ENCODE results near the gene TAPT1. TPM values are rescaled to one million over a fixed set of nuclear protein-coding genes. Genes with fewer than 3 reads are reported as not detected.

TAPT1 gene
- total and polyA plus RNA-seq, 4 donors = 7.0 to 56.8 (median 35.7) TPM

- Histone ChIP-seq H3K27ac (ENCODE audit: low read depth in 1 of 2, low read length in 2 of 2) (no peak overlapping the region), H3K27me3 (ENCODE audit: control insufficient read depth in 1 of 2, insufficient read depth in 2 of 2, low read length in 1 of 2) (no peaks in the 10 kb centered on the region), H3K4me1 (ENCODE audit: control insufficient read depth in 1 of 2, insufficient read depth in 2 of 2, low read length in 2 of 2) (peaks cover 1 to 7% of the 10 kb centered on the region in 2 donors), H3K36me3 (ENCODE audit: control insufficient read depth in 1 of 2, insufficient read depth in 2 of 2, low read length in 1 of 2) (peaks cover 2 to 8% of the 10 kb centered on the region in 2 donors), H3K9me3 (ENCODE audit: control insufficient read depth, low read length) (no peaks in the 10 kb centered on the region), H3K4me3 (ENCODE audit: low read length in 2 of 2) (no peak overlapping the region)
- DNase-seq (no peak), ATAC-seq (ENCODE audit: low FRiP score) (no peak)
- intact Hi-C loops (cut with DNase I) = no loop called here
- 58 to 64% methylated on average over 3 of the region's 3 CpGs for WGBS, 2 donors
Measured at GRCh38 chr4:16212138-16212782, 14.0 kb downstream of the TAPT1 start.

DNA sequence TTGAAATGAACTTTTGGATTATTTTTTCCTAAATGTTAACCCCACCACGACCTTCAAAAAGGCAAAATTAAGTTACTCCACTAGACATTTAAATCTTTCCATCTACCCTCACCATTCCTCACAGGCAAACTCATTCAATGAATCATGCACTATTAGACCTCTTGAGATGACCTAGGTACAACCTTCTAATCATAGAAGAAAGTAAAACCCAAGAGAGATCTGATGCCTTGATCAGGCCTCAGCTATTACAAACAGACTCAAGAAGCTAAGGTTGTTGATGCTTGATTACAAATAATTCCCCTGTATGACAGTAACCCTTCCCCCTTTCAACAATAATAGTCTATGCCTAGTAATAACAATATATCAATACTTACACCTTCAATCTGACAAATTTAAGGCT, 18.9 kb downstream of the TAPT1 start:
- H3K36me3 ChIP-seq (ENCODE audit: control insufficient read depth in 1 of 2, insufficient read depth in 2 of 2, low read length in 1 of 2) = peaks cover 2 to 5% of the 10 kb centered on the region in 2 donors
- H3K27ac ChIP-seq (ENCODE audit: low read depth in 1 of 2, low read length in 2 of 2) = no peak overlapping the region
- ATAC-seq (ENCODE audit: low FRiP score) (no peak), DNase-seq (no peak)
- 93 to 96% methylated on average over 1 of the region's 1 CpG for WGBS, 2 donors
- H3K9me3 ChIP-seq (ENCODE audit: control insufficient read depth, low read length) = no peaks in the 10 kb centered on the region
- intact Hi-C loops (cut with DNase I) = no loop called here
- no peak overlapping the region for H3K4me3 ChIP-seq (ENCODE audit: low read length in 2 of 2)
- peaks cover 0 to 5% of the 10 kb centered on the region in 2 donors for H3K4me1 ChIP-seq (ENCODE audit: control insufficient read depth in 1 of 2, insufficient read depth in 2 of 2, low read length in 2 of 2)
- H3K27me3 ChIP-seq (ENCODE audit: control insufficient read depth in 1 of 2, insufficient read depth in 2 of 2, low read length in 1 of 2) = no peaks in the 10 kb centered on the region

GRCh38 chr4:16206848-16207247, 19.4 kb downstream of the TAPT1 start:
- H3K9me3 ChIP-seq (ENCODE audit: control insufficient read depth, low read length) = no peaks in the 10 kb centered on the region
- no peak overlapping the region for H3K27ac ChIP-seq (ENCODE audit: low read depth in 1 of 2, low read length in 2 of 2)

GRCh38 chr4:16206301-16206700, 20.0 kb downstream of the TAPT1 start:
- DNase-seq (no peak), ATAC-seq (ENCODE audit: low FRiP score) (no peak)
- Histone ChIP-seq H3K27me3 (ENCODE audit: control insufficient read depth in 1 of 2, insufficient read depth in 2 of 2, low read length in 1 of 2) (no peaks in the 10 kb centered on the region), H3K27ac (ENCODE audit: low read depth in 1 of 2, low read length in 2 of 2) (no peak overlapping the region), H3K4me1 (ENCODE audit: control insufficient read depth in 1 of 2, insufficient read depth in 2 of 2, low read length in 2 of 2) (peaks cover 0 to 5% of the 10 kb centered on the region in 2 donors), H3K4me3 (ENCODE audit: low read length in 2 of 2) (no peak overlapping the region), H3K9me3 (ENCODE audit: control insufficient read depth, low read length) (no peaks in the 10 kb centered on the region), H3K36me3 (ENCODE audit: control insufficient read depth in 1 of 2, insufficient read depth in 2 of 2, low read length in 1 of 2) (peaks cover 2 to 5% of the 10 kb centered on the region in 2 donors)
- WGBS, 2 donors = 78 to 94% methylated on average over 5 of the region's 5 CpGs
- intact Hi-C loops (cut with DNase I) = no loop called here

More at GRCh38 chr4:16206848-16207247, 19.4 kb downstream of the TAPT1 start:
- Histone ChIP-seq H3K4me1 (ENCODE audit: control insufficient read depth in 1 of 2, insufficient read depth in 2 of 2, low read length in 2 of 2) (peaks cover 0 to 5% of the 10 kb centered on the region in 2 donors), H3K4me3 (ENCODE audit: low read length in 2 of 2) (no peak overlapping the region), H3K27me3 (ENCODE audit: control insufficient read depth in 1 of 2, insufficient read depth in 2 of 2, low read length in 1 of 2) (no peaks in the 10 kb centered on the region), H3K36me3 (ENCODE audit: control insufficient read depth in 1 of 2, insufficient read depth in 2 of 2, low read length in 1 of 2) (peaks cover 2 to 5% of the 10 kb centered on the region in 2 donors)
- DNase-seq (no peak), ATAC-seq (ENCODE audit: low FRiP score) (peak; percentile 15)
- WGBS, 2 donors = 64 to 65% methylated on average over 2 of the region's 2 CpGs
- intact Hi-C loops (cut with DNase I) = no loop called here

DNA sequence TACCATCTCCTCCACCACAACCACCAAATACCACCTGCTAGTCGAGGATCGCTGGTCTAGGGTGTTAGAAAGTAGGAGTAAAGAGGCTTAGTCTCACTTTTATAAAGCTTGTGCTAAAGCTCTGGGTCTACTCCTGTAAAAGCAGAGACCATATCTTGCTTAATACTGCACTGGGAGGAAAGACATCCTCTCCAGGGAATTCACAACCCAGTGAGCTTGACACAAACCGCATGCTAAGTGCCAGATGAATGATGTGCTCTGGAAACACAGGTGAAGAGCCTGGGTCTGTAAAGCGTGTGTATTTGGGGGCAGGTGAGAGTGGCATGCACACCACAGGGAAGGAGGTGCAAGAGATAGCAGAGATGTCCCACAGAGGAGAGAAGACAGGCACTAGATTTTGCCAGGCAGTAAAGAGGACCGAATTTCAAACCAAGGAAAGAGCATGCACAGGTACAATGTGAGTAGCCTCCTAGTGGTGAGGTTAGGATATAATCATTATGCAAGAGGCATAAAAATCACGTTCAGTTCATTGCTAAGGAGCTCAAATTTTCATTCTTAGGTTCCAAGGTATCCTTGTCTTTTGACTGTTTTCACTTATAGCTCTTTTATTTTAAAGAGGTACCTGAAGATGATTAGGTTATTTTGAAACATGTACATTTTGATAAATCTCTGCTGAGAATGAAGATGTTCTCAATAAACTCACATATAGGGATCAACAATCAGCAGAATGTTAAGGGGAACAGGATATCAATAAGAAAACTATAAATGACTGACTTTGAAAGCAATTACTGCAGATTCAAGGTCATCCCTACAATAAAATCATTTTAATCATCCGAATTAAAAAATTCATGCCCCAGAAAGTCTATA, 20.7 kb downstream of the TAPT1 start:
- Histone ChIP-seq H3K27me3 (ENCODE audit: control insufficient read depth in 1 of 2, insufficient read depth in 2 of 2, low read length in 1 of 2) (no peaks in the 10 kb centered on the region), H3K36me3 (ENCODE audit: control insufficient read depth in 1 of 2, insufficient read depth in 2 of 2, low read length in 1 of 2) (peaks cover 2 to 5% of the 10 kb centered on the region in 2 donors), H3K4me1 (ENCODE audit: control insufficient read depth in 1 of 2, insufficient read depth in 2 of 2, low read length in 2 of 2) (peaks cover 0 to 5% of the 10 kb centered on the region in 2 donors), H3K27ac (ENCODE audit: low read depth in 1 of 2, low read length in 2 of 2) (no peak overlapping the region), H3K4me3 (ENCODE audit: low read length in 2 of 2) (no peak overlapping the region), H3K9me3 (ENCODE audit: control insufficient read depth, low read length) (no peaks in the 10 kb centered on the region)
- intact Hi-C loops (cut with DNase I) = no loop called here
- WGBS, 2 donors = 66% methylated on average over 7 of the region's 7 CpGs
- ATAC-seq (ENCODE audit: low FRiP score) = no peak
- DNase-seq = no peak

- intact Hi-C loops (cut with DNase I) = no loop called here
Measured at GRCh38 chr4:16204505-16204904, 21.8 kb downstream of the TAPT1 start.

DNA sequence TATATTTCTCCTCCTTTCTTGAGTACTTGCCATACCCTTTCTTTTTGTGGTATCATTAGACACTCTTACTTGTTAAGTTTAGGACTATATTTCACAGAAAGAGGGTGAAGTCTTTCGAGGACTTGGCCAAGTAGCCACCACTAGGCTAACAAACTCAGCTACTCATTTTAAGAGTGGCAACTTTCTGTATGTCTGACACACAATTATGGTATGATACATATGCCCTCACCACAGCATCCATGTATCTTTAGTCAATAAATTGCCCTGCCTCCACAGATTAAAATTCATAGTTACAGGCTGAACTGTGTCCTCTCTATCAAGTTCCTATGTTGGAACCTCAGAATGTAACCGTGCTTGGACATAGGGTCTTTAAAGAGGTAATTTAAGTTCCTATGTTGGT, 23.2 kb downstream of the TAPT1 start:
- intact Hi-C loops (cut with DNase I) = no loop called here
- DNase-seq = no peak
- 63 to 91% methylated on average over 2 of the region's 2 CpGs for WGBS, 2 donors
- Histone ChIP-seq H3K4me3 (ENCODE audit: low read length in 2 of 2) (no peak overlapping the region), H3K4me1 (ENCODE audit: control insufficient read depth in 1 of 2, insufficient read depth in 2 of 2, low read length in 2 of 2) (no peaks in the 10 kb centered on the region), H3K36me3 (ENCODE audit: control insufficient read depth in 1 of 2, insufficient read depth in 2 of 2, low read length in 1 of 2) (no peaks in the 10 kb centered on the region), H3K9me3 (ENCODE audit: control insufficient read depth, low read length) (no peaks in the 10 kb centered on the region), H3K27me3 (ENCODE audit: control insufficient read depth in 1 of 2, insufficient read depth in 2 of 2, low read length in 1 of 2) (no peaks in the 10 kb centered on the region), H3K27ac (ENCODE audit: low read depth in 1 of 2, low read length in 2 of 2) (no peak overlapping the region)
- no peak for ATAC-seq (ENCODE audit: low FRiP score)

More at GRCh38 chr4:16204505-16204904, 21.8 kb downstream of the TAPT1 start:
- WGBS, 2 donors = 17 to 18% methylated on average over 3 of the region's 3 CpGs
- ATAC-seq (ENCODE audit: low FRiP score) (no peak), DNase-seq (no peak)
- no peaks in the 10 kb centered on the region for H3K27me3 ChIP-seq (ENCODE audit: control insufficient read depth in 1 of 2, insufficient read depth in 2 of 2, low read length in 1 of 2)
- H3K27ac ChIP-seq (ENCODE audit: low read depth in 1 of 2, low read length in 2 of 2) = no peak overlapping the region
- no peaks in the 10 kb centered on the region for H3K4me1 ChIP-seq (ENCODE audit: control insufficient read depth in 1 of 2, insufficient read depth in 2 of 2, low read length in 2 of 2)
- no peaks in the 10 kb centered on the region for H3K9me3 ChIP-seq (ENCODE audit: control insufficient read depth, low read length)
- H3K36me3 ChIP-seq (ENCODE audit: control insufficient read depth in 1 of 2, insufficient read depth in 2 of 2, low read length in 1 of 2) = no peaks in the 10 kb centered on the region
- H3K4me3 ChIP-seq (ENCODE audit: low read length in 2 of 2) = no peak overlapping the region

- H3K27me3 ChIP-seq (ENCODE audit: control insufficient read depth in 1 of 2, insufficient read depth in 2 of 2, low read length in 1 of 2) = no peaks in the 10 kb centered on the region
- no peak for ATAC-seq (ENCODE audit: low FRiP score)
- H3K4me3 ChIP-seq (ENCODE audit: low read length in 2 of 2) = no peak overlapping the region
- H3K27ac ChIP-seq (ENCODE audit: low read depth in 1 of 2, low read length in 2 of 2) = no peak overlapping the region
- DNase-seq = no peak
- WGBS, 2 donors = 91 to 92% methylated on average over 2 of the region's 2 CpGs
- no peaks in the 10 kb centered on the region for H3K4me1 ChIP-seq (ENCODE audit: control insufficient read depth in 1 of 2, insufficient read depth in 2 of 2, low read length in 2 of 2)
- no peaks in the 10 kb centered on the region for H3K36me3 ChIP-seq (ENCODE audit: control insufficient read depth in 1 of 2, insufficient read depth in 2 of 2, low read length in 1 of 2)
- H3K9me3 ChIP-seq (ENCODE audit: control insufficient read depth, low read length) = no peaks in the 10 kb centered on the region
- intact Hi-C loops (cut with DNase I) = no loop called here
Measured at GRCh38 chr4:16202598-16202997, 23.7 kb downstream of the TAPT1 start.

Measured in aorta (tissue), 5 donors.